GM23338 (cell line): ENCODE data around the gene SNHG17. TPM values are rescaled to one million over a fixed set of nuclear protein-coding genes. Genes with fewer than 3 reads are reported as not detected.

Experiments used
- ATAC-seq: fragments of 200-7000 bp; cut with Tn5 transposase; 3 replicates; pipeline ENCODE4 v1.9.1; 2020
- DNase-seq: peaks from one replicate; pipeline ENCODE4 v3.0.0-alpha.2; 2015; ENCODE audit warnings: low spot score
- H2AFZ ChIP-seq: fragments of 200-600 bp; sonication (generic); 2 replicates; pipeline ENCODE4 v1.8.0; 2016; ENCODE audit warnings: antibody characterized with exemption, mild to moderate bottlenecking, moderate library complexity
- H3F3A ChIP-seq: fragments of 200-600 bp; sonication (generic); replicated peaks from 2 replicates; pipeline ENCODE4 v1.8.0; 2017; ENCODE audit warnings: antibody characterized with exemption, mixed run types, low read depth
- H3K27ac ChIP-seq: fragments of 200-600 bp; sonication (generic); 2 replicates; pipeline ENCODE4 v1.6.1; 2016; ENCODE audit warnings: low read depth
- H3K27me3 ChIP-seq: fragments of 200-600 bp; sonication (generic); 2 replicates; pipeline ENCODE4 v1.8.0; 2016; ENCODE audit warnings: mild to moderate bottlenecking, mixed run types, moderate library complexity; ENCODE audit not compliant: insufficient read depth
- H3K36me3 ChIP-seq: fragments of 200-600 bp; sonication (generic); 2 replicates; pipeline ENCODE4 v1.8.0; 2016; ENCODE audit warnings: mild to moderate bottlenecking; ENCODE audit not compliant: insufficient read depth
- H3K4me1 ChIP-seq: fragments of 200-600 bp; sonication (generic); 2 replicates; pipeline ENCODE4 v1.8.0; 2016; ENCODE audit warnings: mild to moderate bottlenecking, moderate library complexity; ENCODE audit not compliant: insufficient read depth
- H3K4me2 ChIP-seq: fragments of 200-600 bp; sonication (generic); 2 replicates; pipeline ENCODE4 v1.7.1; 2017; ENCODE audit warnings: mixed run types
- H3K4me3 ChIP-seq: fragments of 200-600 bp; sonication (generic); 2 replicates; pipeline ENCODE4 v1.6.1; 2016; ENCODE audit warnings: mixed run types
- H3K79me2 ChIP-seq: fragments of 200-600 bp; sonication (generic); replicated peaks from 2 replicates; pipeline ENCODE4 v1.8.0; 2017; ENCODE audit warnings: mild to moderate bottlenecking; ENCODE audit not compliant: insufficient read depth
- H3K9me2 ChIP-seq: fragments of 200-600 bp; sonication (generic); 2 replicates; pipeline ENCODE4 v1.8.0; 2017; ENCODE audit not compliant: insufficient read depth
- H4K20me1 ChIP-seq: fragments of 200-600 bp; sonication (generic); replicated peaks from 2 replicates; pipeline ENCODE4 v1.8.0; 2017; ENCODE audit warnings: mild to moderate bottlenecking; ENCODE audit not compliant: insufficient read depth
- H3K27ac Mint-ChIP-seq: 2 replicates; pipeline ENCODE4 v1.8.0; 2020; ENCODE audit warnings: inconsistent platforms, mild to moderate bottlenecking, moderate library complexity, mixed read lengths
- H3K27me3 Mint-ChIP-seq: 3 replicates; pipeline ENCODE4 v1.8.0; 2022; ENCODE audit warnings: low read depth, mild to moderate bottlenecking, moderate library complexity, mixed read lengths, inconsistent platforms; ENCODE audit not compliant: insufficient read depth, poor library complexity
- H3K36me3 Mint-ChIP-seq: 3 replicates; pipeline ENCODE4 v1.8.0; 2021; ENCODE audit warnings: low read depth, mild to moderate bottlenecking, inconsistent platforms, moderate library complexity, mixed read lengths
- H3K4me1 Mint-ChIP-seq: 3 replicates; pipeline ENCODE4 v1.8.0; 2020; ENCODE audit warnings: mild to moderate bottlenecking, inconsistent platforms, mixed read lengths
- H3K4me3 Mint-ChIP-seq: 3 replicates; pipeline ENCODE4 v1.8.0; 2021; ENCODE audit warnings: moderate library complexity, mild to moderate bottlenecking, inconsistent platforms, mixed read lengths
- H3K9me3 Mint-ChIP-seq: 3 replicates; pipeline ENCODE4 v1.8.0; 2020; ENCODE audit warnings: moderate library complexity, mild to moderate bottlenecking, inconsistent platforms, mixed read lengths
- JUNB ChIP-seq: IDR thresholded peaks from one replicate; pipeline ENCODE4 v1.6.1; 2016; ENCODE audit warnings: antibody characterized with exemption; ENCODE audit not compliant: unreplicated experiment
- POLR2AphosphoS5 ChIP-seq: IDR thresholded peaks from 2 replicates; pipeline ENCODE4 v1.6.1; 2016; ENCODE audit warnings: antibody characterized with exemption, low read depth
- STAT1 ChIP-seq: IDR thresholded peaks from one replicate; pipeline ENCODE4 v1.6.1; 2016; ENCODE audit warnings: antibody characterized with exemption; ENCODE audit not compliant: unreplicated experiment
- ZNF331 ChIP-seq: fragments of 250-450 bp; sonication (Bioruptor Pico); IDR thresholded peaks from 2 replicates; pipeline ENCODE4 v1.5.0; 2020; ENCODE audit warnings: low read depth, mild to moderate bottlenecking, moderate library complexity
- polyA plus RNA-seq: library from polyadenylated mRNA; unstranded; fragments of >200 nt; fragmentation: Nextera tagmentation; extraction: Ambion mirVana; gene quantifications from 2 replicates; pipeline ENCODE4 v1.2.1, GENCODE V29; 2016
- total RNA-seq: library from RNA; depleted of rRNA; stranded (reverse); fragments of >200 nt; shearing (Covaris generic); gene quantifications from 2 replicates; pipeline ENCODE4 v1.2.3, GENCODE V29; 2014
- TF ChIP-seq, protein P1 (sequence below): fragments of 250-450 bp; sonication (Bioruptor Pico); IDR thresholded peaks from 2 replicates; pipeline ENCODE4 v1.5.0; 2020; ENCODE audit warnings: mild to moderate bottlenecking, moderate library complexity
- TF ChIP-seq, protein P2 (sequence below): IDR thresholded peaks from one replicate; pipeline ENCODE4 v1.6.1; 2018; ENCODE audit warnings: antibody characterized with exemption; ENCODE audit not compliant: unreplicated experiment

SNHG17 gene
- total and polyA plus RNA-seq, 2 experiments from 2014 or later, result 25.4 to 76.1 TPM

DNA sequence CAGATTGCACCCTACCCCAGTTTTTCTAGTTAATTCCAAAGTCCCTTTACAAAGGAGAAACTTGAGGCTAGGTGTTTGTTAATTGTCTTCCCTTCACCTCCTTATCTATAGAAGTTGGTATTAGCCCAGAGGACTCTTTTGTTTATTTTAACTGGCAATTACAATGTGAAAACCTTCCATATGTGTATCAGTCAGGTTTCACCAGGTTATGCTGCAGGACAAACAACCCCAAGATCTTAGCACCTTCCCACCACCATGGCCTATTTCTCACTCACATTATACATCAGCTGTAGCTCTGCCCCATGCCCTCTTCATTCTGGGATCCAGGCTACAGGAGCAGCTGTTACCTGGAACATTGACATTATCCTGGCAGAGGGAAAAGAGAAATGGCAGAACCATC lies 31.1 kb downstream of the SNHG17 start (continued):
- TF ChIP-seq, protein P1, sequence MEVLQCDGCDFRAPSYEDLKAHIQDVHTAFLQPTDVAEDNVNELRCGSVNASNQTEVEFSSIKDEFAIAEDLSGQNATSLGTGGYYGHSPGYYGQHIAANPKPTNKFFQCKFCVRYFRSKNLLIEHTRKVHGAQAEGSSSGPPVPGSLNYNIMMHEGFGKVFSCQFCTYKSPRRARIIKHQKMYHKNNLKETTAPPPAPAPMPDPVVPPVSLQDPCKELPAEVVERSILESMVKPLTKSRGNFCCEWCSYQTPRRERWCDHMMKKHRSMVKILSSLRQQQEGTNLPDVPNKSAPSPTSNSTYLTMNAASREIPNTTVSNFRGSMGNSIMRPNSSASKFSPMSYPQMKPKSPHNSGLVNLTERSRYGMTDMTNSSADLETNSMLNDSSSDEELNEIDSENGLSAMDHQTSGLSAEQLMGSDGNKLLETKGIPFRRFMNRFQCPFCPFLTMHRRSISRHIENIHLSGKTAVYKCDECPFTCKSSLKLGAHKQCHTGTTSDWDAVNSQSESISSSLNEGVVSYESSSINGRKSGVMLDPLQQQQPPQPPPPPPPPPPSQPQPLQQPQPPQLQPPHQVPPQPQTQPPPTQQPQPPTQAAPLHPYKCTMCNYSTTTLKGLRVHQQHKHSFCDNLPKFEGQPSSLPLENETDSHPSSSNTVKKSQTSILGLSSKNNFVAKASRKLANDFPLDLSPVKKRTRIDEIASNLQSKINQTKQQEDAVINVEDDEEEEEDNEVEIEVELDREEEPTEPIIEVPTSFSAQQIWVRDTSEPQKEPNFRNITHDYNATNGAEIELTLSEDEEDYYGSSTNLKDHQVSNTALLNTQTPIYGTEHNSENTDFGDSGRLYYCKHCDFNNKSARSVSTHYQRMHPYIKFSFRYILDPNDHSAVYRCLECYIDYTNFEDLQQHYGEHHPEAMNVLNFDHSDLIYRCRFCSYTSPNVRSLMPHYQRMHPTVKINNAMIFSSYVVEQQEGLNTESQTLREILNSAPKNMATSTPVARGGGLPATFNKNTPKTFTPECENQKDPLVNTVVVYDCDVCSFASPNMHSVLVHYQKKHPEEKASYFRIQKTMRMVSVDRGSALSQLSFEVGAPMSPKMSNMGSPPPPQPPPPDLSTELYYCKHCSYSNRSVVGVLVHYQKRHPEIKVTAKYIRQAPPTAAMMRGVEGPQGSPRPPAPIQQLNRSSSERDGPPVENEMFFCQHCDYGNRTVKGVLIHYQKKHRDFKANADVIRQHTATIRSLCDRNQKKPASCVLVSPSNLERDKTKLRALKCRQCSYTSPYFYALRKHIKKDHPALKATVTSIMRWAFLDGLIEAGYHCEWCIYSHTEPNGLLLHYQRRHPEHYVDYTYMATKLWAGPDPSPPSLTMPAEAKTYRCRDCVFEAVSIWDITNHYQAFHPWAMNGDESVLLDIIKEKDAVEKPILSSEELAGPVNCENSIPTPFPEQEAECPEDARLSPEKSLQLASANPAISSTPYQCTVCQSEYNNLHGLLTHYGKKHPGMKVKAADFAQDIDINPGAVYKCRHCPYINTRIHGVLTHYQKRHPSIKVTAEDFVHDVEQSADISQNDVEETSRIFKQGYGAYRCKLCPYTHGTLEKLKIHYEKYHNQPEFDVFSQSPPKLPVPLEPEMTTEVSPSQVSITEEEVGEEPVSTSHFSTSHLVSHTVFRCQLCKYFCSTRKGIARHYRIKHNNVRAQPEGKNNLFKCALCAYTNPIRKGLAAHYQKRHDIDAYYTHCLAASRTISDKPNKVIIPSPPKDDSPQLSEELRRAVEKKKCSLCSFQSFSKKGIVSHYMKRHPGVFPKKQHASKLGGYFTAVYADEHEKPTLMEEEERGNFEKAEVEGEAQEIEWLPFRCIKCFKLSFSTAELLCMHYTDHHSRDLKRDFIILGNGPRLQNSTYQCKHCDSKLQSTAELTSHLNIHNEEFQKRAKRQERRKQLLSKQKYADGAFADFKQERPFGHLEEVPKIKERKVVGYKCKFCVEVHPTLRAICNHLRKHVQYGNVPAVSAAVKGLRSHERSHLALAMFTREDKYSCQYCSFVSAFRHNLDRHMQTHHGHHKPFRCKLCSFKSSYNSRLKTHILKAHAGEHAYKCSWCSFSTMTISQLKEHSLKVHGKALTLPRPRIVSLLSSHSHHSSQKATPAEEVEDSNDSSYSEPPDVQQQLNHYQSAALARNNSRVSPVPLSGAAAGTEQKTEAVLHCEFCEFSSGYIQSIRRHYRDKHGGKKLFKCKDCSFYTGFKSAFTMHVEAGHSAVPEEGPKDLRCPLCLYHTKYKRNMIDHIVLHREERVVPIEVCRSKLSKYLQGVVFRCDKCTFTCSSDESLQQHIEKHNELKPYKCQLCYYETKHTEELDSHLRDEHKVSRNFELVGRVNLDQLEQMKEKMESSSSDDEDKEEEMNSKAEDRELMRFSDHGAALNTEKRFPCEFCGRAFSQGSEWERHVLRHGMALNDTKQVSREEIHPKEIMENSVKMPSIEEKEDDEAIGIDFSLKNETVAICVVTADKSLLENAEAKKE (CRISPR knock-in tag), result no peak
- no peak for TF ChIP-seq ZNF331 (CRISPR knock-in tag)
- TF ChIP-seq, protein P2, sequence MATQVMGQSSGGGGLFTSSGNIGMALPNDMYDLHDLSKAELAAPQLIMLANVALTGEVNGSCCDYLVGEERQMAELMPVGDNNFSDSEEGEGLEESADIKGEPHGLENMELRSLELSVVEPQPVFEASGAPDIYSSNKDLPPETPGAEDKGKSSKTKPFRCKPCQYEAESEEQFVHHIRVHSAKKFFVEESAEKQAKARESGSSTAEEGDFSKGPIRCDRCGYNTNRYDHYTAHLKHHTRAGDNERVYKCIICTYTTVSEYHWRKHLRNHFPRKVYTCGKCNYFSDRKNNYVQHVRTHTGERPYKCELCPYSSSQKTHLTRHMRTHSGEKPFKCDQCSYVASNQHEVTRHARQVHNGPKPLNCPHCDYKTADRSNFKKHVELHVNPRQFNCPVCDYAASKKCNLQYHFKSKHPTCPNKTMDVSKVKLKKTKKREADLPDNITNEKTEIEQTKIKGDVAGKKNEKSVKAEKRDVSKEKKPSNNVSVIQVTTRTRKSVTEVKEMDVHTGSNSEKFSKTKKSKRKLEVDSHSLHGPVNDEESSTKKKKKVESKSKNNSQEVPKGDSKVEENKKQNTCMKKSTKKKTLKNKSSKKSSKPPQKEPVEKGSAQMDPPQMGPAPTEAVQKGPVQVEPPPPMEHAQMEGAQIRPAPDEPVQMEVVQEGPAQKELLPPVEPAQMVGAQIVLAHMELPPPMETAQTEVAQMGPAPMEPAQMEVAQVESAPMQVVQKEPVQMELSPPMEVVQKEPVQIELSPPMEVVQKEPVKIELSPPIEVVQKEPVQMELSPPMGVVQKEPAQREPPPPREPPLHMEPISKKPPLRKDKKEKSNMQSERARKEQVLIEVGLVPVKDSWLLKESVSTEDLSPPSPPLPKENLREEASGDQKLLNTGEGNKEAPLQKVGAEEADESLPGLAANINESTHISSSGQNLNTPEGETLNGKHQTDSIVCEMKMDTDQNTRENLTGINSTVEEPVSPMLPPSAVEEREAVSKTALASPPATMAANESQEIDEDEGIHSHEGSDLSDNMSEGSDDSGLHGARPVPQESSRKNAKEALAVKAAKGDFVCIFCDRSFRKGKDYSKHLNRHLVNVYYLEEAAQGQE, result no peak

DNA sequence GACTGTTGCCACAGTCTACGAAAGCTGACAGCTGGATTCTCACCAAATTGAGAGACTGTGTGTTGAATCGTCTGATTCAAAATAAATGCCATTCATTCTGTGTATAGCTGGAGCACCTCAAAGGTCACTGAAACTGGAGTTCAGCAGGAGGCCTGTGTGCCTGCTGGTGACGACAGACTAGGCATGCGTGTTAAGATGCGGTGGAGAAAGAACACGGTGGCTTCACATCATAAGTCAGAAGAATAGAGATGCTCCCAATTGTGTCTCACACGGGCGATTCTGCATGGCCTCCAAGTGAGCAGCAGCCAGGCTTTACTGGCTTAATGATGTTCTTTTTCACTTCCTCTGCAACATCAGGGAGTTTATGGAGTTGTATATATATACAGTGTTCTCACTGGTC lies 32.3 kb downstream of the SNHG17 start:
- Histone ChIP-seq H3K79me2 (no peaks in the 10 kb centered on the region), H3K9me2 (no peaks in the 10 kb centered on the region), H3K4me3 (no peak overlapping the region), H3K4me1 (no peaks in the 10 kb centered on the region), H3K4me2 (no peak overlapping the region), H3K36me3 (no peaks in the 10 kb centered on the region), H4K20me1 (no peaks in the 10 kb centered on the region), H3F3A (no peaks in the 10 kb centered on the region), H2AFZ (no peak overlapping the region), H3K27me3 (no peaks in the 10 kb centered on the region), H3K27ac (no peak overlapping the region)
- peaks cover 27% of the 10 kb centered on the region for H3K36me3 Mint-ChIP-seq
- H3K27me3 Mint-ChIP-seq, result peaks cover 2% of the 10 kb centered on the region
- ATAC-seq (no peak), DNase-seq (no peak)
- H3K9me3 Mint-ChIP-seq, result peaks cover 27% of the 10 kb centered on the region
- no peak overlapping the region for H3K27ac Mint-ChIP-seq
- no peaks in the 10 kb centered on the region for H3K4me1 Mint-ChIP-seq
- no peak overlapping the region for H3K4me3 Mint-ChIP-seq
- TF ChIP-seq, protein P1 (CRISPR knock-in tag), result no peak
- TF ChIP-seq ZNF331 (CRISPR knock-in tag), result no peak
- TF ChIP-seq POLR2AphosphoS5, result no peak
- no peak for TF ChIP-seq STAT1
- no peak for TF ChIP-seq JUNB
